SJSA1 (cell line): ENCODE measurements around the gene GBP6. TPM values are rescaled to one million over a fixed set of nuclear protein-coding genes. Genes with fewer than 3 reads are reported as not detected.
"Not testable (repeated sequence)": the region's sequence is repeated elsewhere in the genome, so short reads cannot be mapped to it uniquely, and the experiment has no call there.

Experiments
- DNase-seq, 2 experiments: peaks; one replicate each; pipeline ENCODE4 v3.0.0-alpha.2; 2015 to 2020; ENCODE audit warnings: low spot score in 2 of 2, low read depth in 1 of 2
- H3K27ac ChIP-seq: fragments of 250-450 bp; sonication (Bioruptor Pico); 2 replicates; pipeline ENCODE4 v1.5.1; 2020; ENCODE audit warnings: mild to moderate bottlenecking, moderate library complexity
- H3K27me3 ChIP-seq: fragments of 250-450 bp; sonication (Bioruptor Pico); replicated peaks from 2 replicates; pipeline ENCODE4 v1.5.1; 2020; ENCODE audit warnings: mild to moderate bottlenecking, moderate library complexity
- H3K36me3 ChIP-seq: fragments of 250-450 bp; sonication (Bioruptor Pico); 2 replicates; pipeline ENCODE4 v1.5.1; 2020; ENCODE audit warnings: mild to moderate bottlenecking
- H3K4me1 ChIP-seq: fragments of 250-450 bp; sonication (Bioruptor Pico); replicated peaks from 2 replicates; pipeline ENCODE4 v1.6.1; 2021; ENCODE audit warnings: mild to moderate bottlenecking
- H3K4me3 ChIP-seq: fragments of 250-450 bp; sonication (Bioruptor Pico); 2 replicates; pipeline ENCODE4 v1.5.1; 2020; ENCODE audit warnings: mild to moderate bottlenecking
- H3K9me3 ChIP-seq: fragments of 250-450 bp; sonication (Bioruptor Pico); replicated peaks from 2 replicates; pipeline ENCODE4 v1.5.1; 2020; ENCODE audit warnings: mild to moderate bottlenecking
- total RNA-seq: library from RNA; depleted of rRNA; stranded (reverse); fragments of >200 nt; shearing (Covaris generic); gene quantifications from 2 replicates; pipeline ENCODE4 v1.2.3, GENCODE V29; 2014

The GBP6 gene
- total RNA-seq, 1 experiment from 2014 or later: not detected

- no peak overlapping the region for H3K4me3 ChIP-seq
- H3K27ac ChIP-seq: no peak overlapping the region
- no peaks in the 10 kb centered on the region for H3K27me3 ChIP-seq
- H3K4me1 ChIP-seq: no peaks in the 10 kb centered on the region
- no peaks in the 10 kb centered on the region for H3K36me3 ChIP-seq
- no peak for DNase-seq
- H3K9me3 ChIP-seq: no peaks in the 10 kb centered on the region
Measured at GRCh38 chr1:89390707-89391106, 26.8 kb downstream of the GBP6 start.

- no peak for DNase-seq
Measured at GRCh38 chr1:89391686-89392085, 27.8 kb downstream of the GBP6 start.

GRCh38 chr1:89394851-89395250 is 31.0 kb downstream of the GBP6 start:
- Histone ChIP-seq H3K4me1 (no peaks in the 10 kb centered on the region), H3K4me3 (no peak overlapping the region), H3K36me3 (no peaks in the 10 kb centered on the region), H3K27ac (no peak overlapping the region), H3K27me3 (no peaks in the 10 kb centered on the region), H3K9me3 (no peaks in the 10 kb centered on the region)
- DNase-seq: no peak

More at GRCh38 chr1:89391686-89392085, 27.8 kb downstream of the GBP6 start:
- H3K27ac ChIP-seq: no peak overlapping the region
- no peak overlapping the region for H3K4me3 ChIP-seq
- H3K9me3 ChIP-seq: no peaks in the 10 kb centered on the region
- no peaks in the 10 kb centered on the region for H3K27me3 ChIP-seq
- no peaks in the 10 kb centered on the region for H3K36me3 ChIP-seq
- no peaks in the 10 kb centered on the region for H3K4me1 ChIP-seq

- Histone ChIP-seq H3K27me3 (no peaks in the 10 kb centered on the region), H3K36me3 (no peaks in the 10 kb centered on the region), H3K4me3 (no peak overlapping the region), H3K27ac (no peak overlapping the region), H3K9me3 (no peaks in the 10 kb centered on the region), H3K4me1 (no peaks in the 10 kb centered on the region)
- no peak for DNase-seq
Measured at GRCh38 chr1:89396902-89397301, 33.0 kb downstream of the GBP6 start.

GRCh38 chr1:89405275-89405929 is 41.5 kb downstream of the GBP6 start:
- H3K27ac ChIP-seq: no peak overlapping the region
- no peak overlapping the region for H3K4me3 ChIP-seq
- no peak for DNase-seq
- no peaks in the 10 kb centered on the region for H3K4me1 ChIP-seq
- no peaks in the 10 kb centered on the region for H3K36me3 ChIP-seq
- H3K27me3 ChIP-seq: no peaks in the 10 kb centered on the region
- H3K9me3 ChIP-seq: no peaks in the 10 kb centered on the region

GRCh38 chr1:89407360-89407759 is 43.5 kb downstream of the GBP6 start:
- no peak for DNase-seq
- no peaks in the 10 kb centered on the region for H3K9me3 ChIP-seq
- H3K36me3 ChIP-seq: no peaks in the 10 kb centered on the region
- H3K4me3 ChIP-seq: no peak overlapping the region
- H3K27me3 ChIP-seq: no peaks in the 10 kb centered on the region
- H3K27ac ChIP-seq: no peak overlapping the region
- H3K4me1 ChIP-seq: no peaks in the 10 kb centered on the region

GRCh38 chr1:89407768-89408167 is 43.9 kb downstream of the GBP6 start:
- not testable (repeated sequence) for H3K27ac ChIP-seq, H3K4me3 ChIP-seq, DNase-seq, H3K9me3 ChIP-seq, H3K36me3 ChIP-seq, H3K27me3 ChIP-seq, H3K4me1 ChIP-seq

- DNase-seq: no peak
- no peaks in the 10 kb centered on the region for H3K4me1 ChIP-seq
- no peak overlapping the region for H3K4me3 ChIP-seq
- no peaks in the 10 kb centered on the region for H3K36me3 ChIP-seq
- H3K27me3 ChIP-seq: no peaks in the 10 kb centered on the region
- H3K27ac ChIP-seq: no peak overlapping the region
- no peaks in the 10 kb centered on the region for H3K9me3 ChIP-seq
Measured at GRCh38 chr1:89425056-89425455, 61.2 kb downstream of the GBP6 start.

GRCh38 chr1:89429062-89429461 is 65.2 kb downstream of the GBP6 start:
- Histone ChIP-seq H3K27me3 (no peaks in the 10 kb centered on the region), H3K9me3 (no peaks in the 10 kb centered on the region), H3K36me3 (no peaks in the 10 kb centered on the region), H3K27ac (no peak overlapping the region), H3K4me3 (no peak overlapping the region), H3K4me1 (no peaks in the 10 kb centered on the region)
- DNase-seq: no peak

GRCh38 chr1:89429681-89430080 is 65.8 kb downstream of the GBP6 start:
- not testable (repeated sequence) for H3K27ac ChIP-seq, H3K9me3 ChIP-seq, DNase-seq, H3K27me3 ChIP-seq, H3K4me1 ChIP-seq, H3K4me3 ChIP-seq, H3K36me3 ChIP-seq

GRCh38 chr1:89433421-89433820 is 69.6 kb downstream of the GBP6 start:
- no peak for DNase-seq
- no peaks in the 10 kb centered on the region for H3K27me3 ChIP-seq
- H3K4me3 ChIP-seq: no peak overlapping the region
- H3K36me3 ChIP-seq: no peaks in the 10 kb centered on the region
- H3K27ac ChIP-seq: no peak overlapping the region
- H3K9me3 ChIP-seq: 0 out of 2 replicates have a peak, but pooled peaks cover 3% of the 10 kb centered on the region
- H3K4me1 ChIP-seq: no peaks in the 10 kb centered on the region

GRCh38 chr1:89434058-89434780 is 70.4 kb downstream of the GBP6 start:
- H3K9me3 ChIP-seq, H3K4me3 ChIP-seq, H3K27me3 ChIP-seq, H3K36me3 ChIP-seq, H3K27ac ChIP-seq, H3K4me1 ChIP-seq, DNase-seq: not testable (repeated sequence)
